Cortex of kidney (tissue), 1 donor: ENCODE measurements around the gene TESPA1.
"Not testable (repeated sequence)": the region's sequence is repeated elsewhere in the genome, so short reads cannot be mapped to it uniquely, and the experiment has no call there.

Source experiments
- DNase-seq: peaks from one replicate; lab custom pipeline; 2025; lab: John Stamatoyannopoulos, UW

TESPA1 gene

DNA sequence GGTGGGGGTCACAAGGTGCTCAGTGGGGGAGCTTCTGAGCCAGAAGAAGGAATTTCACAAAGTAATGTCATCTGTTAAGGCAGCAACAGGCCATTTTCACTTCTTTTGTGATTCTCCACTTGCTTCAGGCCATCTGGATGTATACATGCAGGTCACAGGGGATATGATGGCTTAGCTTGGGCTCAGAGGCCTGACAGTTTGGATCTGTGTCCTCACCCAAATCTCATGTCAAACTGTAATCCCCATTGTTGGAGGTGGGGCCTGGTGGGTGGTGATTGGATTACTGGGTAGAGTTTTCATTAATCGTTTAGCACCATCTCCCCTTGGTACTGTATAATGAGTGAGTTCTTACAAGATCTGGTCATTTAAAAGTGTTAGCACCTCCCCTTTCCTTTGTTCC is 36.4 kb downstream of the TESPA1 start:
- DNase-seq, result no peak

GRCh38 chr12:54945082-54945481 is 39.5 kb downstream of the TESPA1 start:
- DNase-seq, result no peak

GRCh38 chr12:54943292-54943691 is 41.3 kb downstream of the TESPA1 start:
- DNase-seq, result not testable (repeated sequence)

GRCh38 chr12:54941659-54942058 is 42.9 kb downstream of the TESPA1 start:
- DNase-seq, result no peak

- DNase-seq, result no peak
Observed at GRCh38 chr12:54940727-54941315, 43.7 kb downstream of the TESPA1 start.

GRCh38 chr12:54937929-54938328 is 46.6 kb downstream of the TESPA1 start:
- DNase-seq, result no peak

- DNase-seq, result no peak
Observed at GRCh38 chr12:54937376-54937775, 47.2 kb downstream of the TESPA1 start.

DNA sequence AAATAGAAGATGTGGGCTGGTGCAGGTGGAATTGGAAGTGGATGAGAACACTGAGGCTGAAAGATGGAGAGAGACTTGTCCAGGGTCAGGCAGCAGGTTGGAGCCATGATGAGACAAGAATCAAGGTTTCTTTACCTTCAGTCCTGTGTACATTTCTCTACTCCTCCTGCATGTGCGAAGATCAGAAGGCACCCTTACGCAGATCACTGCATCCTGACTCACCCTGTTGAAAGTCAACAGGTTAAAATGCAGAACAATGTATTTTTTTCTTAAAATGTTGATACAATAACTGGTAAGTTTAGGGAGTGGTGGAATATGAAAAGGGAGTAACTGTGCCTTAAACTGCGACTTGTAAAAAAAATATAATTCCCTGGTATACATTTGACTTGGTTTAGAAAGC is 47.8 kb downstream of the TESPA1 start:
- no peak for DNase-seq

- no peak for DNase-seq
Observed at GRCh38 chr12:54935235-54935951, 49.2 kb downstream of the TESPA1 start.

DNA sequence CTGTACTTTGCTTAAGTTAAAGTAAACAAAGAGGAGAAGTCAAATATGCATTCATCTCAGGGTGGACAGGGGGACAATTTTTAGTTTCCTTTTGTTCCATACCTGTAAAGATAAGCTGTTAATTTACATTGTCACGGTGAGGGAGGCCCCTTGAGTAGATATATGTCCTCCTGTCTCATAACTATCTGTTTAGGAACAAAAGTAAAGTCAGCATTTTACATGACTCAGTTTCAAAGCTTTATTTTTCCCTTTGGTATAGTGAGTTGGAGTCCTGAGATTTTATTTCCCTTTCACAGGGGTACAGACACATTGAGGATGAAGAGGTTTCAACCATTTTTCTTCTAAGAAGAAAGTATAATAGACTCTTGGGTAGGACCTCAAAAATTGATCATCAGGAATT is 50.1 kb downstream of the TESPA1 start:
- DNase-seq, result no peak

- DNase-seq, result no peak
Observed at GRCh38 chr12:54933376-54933775, 51.2 kb downstream of the TESPA1 start.

GRCh38 chr12:54932691-54933090 is 51.9 kb downstream of the TESPA1 start:
- no peak for DNase-seq

DNA sequence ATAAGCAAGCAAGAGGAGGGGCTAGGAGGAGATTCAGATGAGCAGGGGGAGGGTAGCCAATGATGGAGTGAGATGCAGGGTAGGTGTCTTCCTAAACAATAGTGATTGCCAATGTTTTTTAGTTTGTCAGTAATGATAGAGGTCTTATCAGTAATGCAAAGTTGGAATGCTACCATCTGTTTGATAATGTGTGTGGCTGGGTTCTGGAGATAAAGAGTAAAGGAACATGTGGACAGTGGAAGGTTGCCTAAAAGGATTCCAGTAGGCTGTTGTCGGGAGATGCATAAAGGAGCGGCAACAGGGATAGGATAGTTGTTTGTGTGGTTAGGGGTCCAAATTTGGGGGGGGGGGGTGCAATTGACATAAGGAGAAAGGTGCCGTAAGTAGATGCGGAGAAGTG is 52.5 kb downstream of the TESPA1 start:
- DNase-seq, result no peak

DNA sequence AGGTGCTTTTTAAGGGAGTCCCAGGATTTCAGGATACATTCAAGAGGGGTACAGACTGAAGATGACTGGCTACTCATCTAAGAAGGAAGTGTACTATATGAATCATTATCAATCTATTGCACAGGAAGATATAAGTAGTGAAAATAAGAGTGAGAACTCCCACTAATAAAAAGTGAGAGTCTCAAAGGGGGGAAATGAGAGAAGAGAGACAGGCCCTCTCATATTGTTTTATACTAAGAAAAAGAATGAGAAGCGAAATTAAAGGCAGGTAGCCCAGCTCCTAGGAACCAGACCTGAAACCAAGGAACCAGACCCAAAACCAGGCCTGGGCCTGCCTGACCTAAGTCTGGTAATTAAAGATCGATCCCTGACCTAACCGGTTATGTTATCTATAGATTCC is 54.6 kb downstream of the TESPA1 start:
- DNase-seq, result no peak

DNA sequence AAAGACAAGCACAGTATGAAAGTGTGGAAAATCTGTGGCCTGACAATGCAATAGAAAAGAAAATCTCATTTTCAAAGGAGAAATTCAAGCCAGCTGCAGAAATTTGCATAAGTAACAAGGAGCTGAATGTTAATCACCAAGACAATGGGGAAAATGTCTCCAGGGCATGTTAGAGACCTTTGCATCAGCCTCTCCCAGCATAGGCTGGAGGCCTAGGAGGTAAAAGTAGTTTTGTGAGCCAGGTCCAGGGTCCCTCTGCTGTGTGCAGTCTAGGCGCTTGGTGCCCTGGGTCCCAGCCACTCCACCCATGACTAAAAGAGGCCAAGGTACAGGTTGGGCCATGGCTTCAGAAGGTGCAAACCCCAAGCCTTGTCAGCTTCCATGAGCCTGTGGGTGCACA is 58.3 kb downstream of the TESPA1 start:
- no peak for DNase-seq

- no peak for DNase-seq
Observed at GRCh38 chr12:54924972-54925707, 59.4 kb downstream of the TESPA1 start.

- DNase-seq, result no peak
Observed at GRCh38 chr12:54917001-54917488, 67.5 kb downstream of the TESPA1 start.
